Panc1 (cell line): ENCODE measurements around the gene NME4. TPM values are rescaled to one million over a fixed set of nuclear protein-coding genes. Genes with fewer than 3 reads are reported as not detected.

Source experiments
- ATAC-seq: fragments of 200-7000 bp; cut with Tn5 transposase; 2 replicates; pipeline ENCODE4 v1.9.1; 2020; ENCODE audit warnings: mild to moderate bottlenecking, moderate library complexity
- BruUV-seq: library from RNA; stranded (reverse); fragments of 400-500 nt; replicated peaks from 2 replicates; lab custom pipeline; 2021; lab: Mats Ljungman, UMichigan
- CTCF ChIA-PET: fragments of 300-600 bp; sonication (Branson Sonifier 250); formaldehyde crosslinking; loops from one replicate; lab custom pipeline; 2022; ENCODE audit warnings: antibody characterized with exemption; lab: Charles Lee
- POLR2A ChIA-PET: fragments of 300-600 bp; sonication (Branson Sonifier 250); formaldehyde crosslinking; loops from one replicate; lab custom pipeline; 2022; ENCODE audit warnings: antibody characterized with exemption; lab: Charles Lee
- DNase-seq: peaks from one replicate; pipeline ENCODE4 v3.0.0-alpha.2; 2010; ENCODE audit warnings: low read depth, low spot score
- H3K27ac ChIP-seq: 2 replicates; pipeline ENCODE4 v1.5.1; 2011; ENCODE audit warnings: mild to moderate bottlenecking, low read length, inconsistent platforms
- H3K27me3 ChIP-seq: fragments of 200-500 bp; sonication (Bioruptor generic); 2 replicates; pipeline ENCODE4 v1.6.0; 2014; ENCODE audit warnings: low read length, inconsistent platforms; ENCODE audit not compliant: control insufficient read depth, insufficient read depth
- H3K36me3 ChIP-seq: fragments of 200-500 bp; sonication (Bioruptor generic); 2 replicates; pipeline ENCODE4 v1.5.1; 2014; ENCODE audit warnings: inconsistent platforms, mild to moderate bottlenecking, low read length, moderate library complexity; ENCODE audit not compliant: control insufficient read depth, insufficient read depth
- H3K4me1 ChIP-seq: 2 replicates; pipeline ENCODE4 v1.5.1; 2011; ENCODE audit warnings: inconsistent platforms, mild to moderate bottlenecking, low read length, moderate library complexity; ENCODE audit not compliant: control insufficient read depth, insufficient read depth
- H3K4me3 ChIP-seq, 2 experiments: 2 replicates each; pipeline ENCODE4 v1.5.1; 2011 to 2012; ENCODE audit warnings: low read depth in 2 of 2, low read length in 2 of 2, mild to moderate bottlenecking in 2 of 2, inconsistent platforms in 1 of 2, moderate library complexity in 1 of 2
- H3K9me3 ChIP-seq: fragments of 200-500 bp; sonication (Bioruptor generic); 2 replicates; pipeline ENCODE4 v1.5.1; 2014; ENCODE audit warnings: low read depth, mild to moderate bottlenecking, inconsistent platforms, low read length, moderate library complexity; ENCODE audit not compliant: control insufficient read depth, insufficient read depth
- POLR2AphosphoS5 ChIP-seq: IDR thresholded peaks from 2 replicates; pipeline ENCODE4 v1.6.1; 2012; ENCODE audit warnings: mild to moderate bottlenecking, low read depth, low read length, moderate library complexity
- SIN3A ChIP-seq: IDR thresholded peaks from 2 replicates; pipeline ENCODE4 v1.6.1; 2012; ENCODE audit warnings: low read depth, mild to moderate bottlenecking, low read length, moderate library complexity, borderline replicate concordance; ENCODE audit not compliant: insufficient read depth
- TCF7L2 ChIP-seq: IDR thresholded peaks from 2 replicates; pipeline ENCODE4 v1.6.1; 2011; ENCODE audit warnings: mild to moderate bottlenecking, low read depth, low read length, inconsistent platforms
- in situ Hi-C: cut with HindIII; loops from 2 replicates; pipeline ENCODE4 v1.10.0; 2016; ENCODE audit warnings: low sequenced_read_pairs, low pct_unique_long_range_greater_than_20kb
- intact Hi-C: fragments of 100-400 bp; cut with micrococcal nuclease; formaldehyde crosslinking; loops from one replicate; pipeline ENCODE4 v1.10.0; 2022; ENCODE audit not compliant: unreplicated experiment
- total RNA-seq: library from RNA; stranded (reverse); gene quantifications from one replicate; pipeline ENCODE4 v1.2.1, GENCODE V29; 2021; ENCODE audit not compliant: unreplicated experiment
- TF ChIP-seq, protein P1 (sequence below): fragments of 450-650 bp; IDR thresholded peaks from 2 replicates; pipeline ENCODE4 v1.5.1; 2017; ENCODE audit warnings: mild to moderate bottlenecking
- TF ChIP-seq, protein P2 (sequence below), 2 experiments: IDR thresholded peaks; 2 replicates each; pipeline ENCODE4 v1.6.1; 2011 to 2012; ENCODE audit warnings: low read depth in 2 of 2, control low read depth in 1 of 2, low read length in 1 of 2, mild to moderate bottlenecking in 1 of 2, moderate library complexity in 1 of 2; ENCODE audit not compliant: insufficient read depth in 1 of 2

NME4 gene
- total RNA-seq, 1 experiment from 2014 or later = 500 TPM

DNA sequence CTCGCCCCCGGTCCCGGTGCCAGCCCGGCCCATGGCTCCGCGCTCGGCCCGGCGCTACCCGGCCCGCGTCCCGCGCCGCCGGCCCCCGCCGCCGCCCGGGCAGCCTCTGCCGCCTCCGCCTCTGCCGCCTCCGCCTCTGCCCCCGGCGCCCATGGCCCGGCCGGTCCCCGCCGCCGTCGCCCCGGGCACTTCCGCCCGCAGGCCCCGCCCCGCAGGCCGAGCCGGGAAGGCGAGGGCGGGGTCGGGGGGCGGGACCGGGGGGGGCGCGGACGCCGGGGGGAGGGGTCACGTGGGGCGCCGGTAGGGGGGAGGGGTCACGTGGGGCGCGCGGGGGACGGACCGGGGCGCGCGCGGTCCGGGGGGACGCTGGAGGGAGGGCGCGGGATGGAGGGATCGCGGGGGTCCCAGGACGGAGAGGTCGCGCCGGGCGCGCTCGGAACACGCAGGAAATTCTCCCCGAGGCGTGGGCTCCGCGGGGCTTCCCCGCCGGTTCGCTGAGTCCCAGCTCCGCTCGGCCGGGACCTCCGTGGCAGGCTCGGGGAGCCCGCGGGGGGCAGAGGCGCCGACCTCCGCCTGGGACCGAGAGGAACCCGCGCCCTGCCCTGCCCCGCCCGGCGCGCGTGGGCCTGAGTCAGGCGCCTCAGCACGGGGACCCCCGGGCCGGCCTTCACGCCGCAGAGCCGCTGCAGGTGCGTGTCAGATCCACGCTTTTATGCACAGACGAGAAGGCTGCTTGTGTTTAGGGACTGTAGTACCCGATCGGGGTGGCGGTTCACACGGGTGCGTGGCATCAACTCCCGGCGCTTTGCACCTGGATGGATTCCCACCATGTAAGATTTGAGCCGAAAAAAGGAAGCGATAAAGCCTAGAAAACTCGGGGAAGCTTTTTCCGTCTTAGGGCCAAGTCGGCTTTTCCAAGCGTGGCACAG is 14.9 kb upstream of the NME4 start, which contains the start of gene PGAP6:
PGAP6 (minus strand) TSS at position 190 of the 929 bp plus-strand sequence; CDS start at position 33, 157 bp downstream.
- BruUV-seq = TSS peak; percentile 87
- no peak for DNase-seq
- no peaks in the 10 kb centered on the region for H3K27me3 ChIP-seq
- CTCF ChIA-PET = no interaction called here
- peaks cover 46% of the 10 kb centered on the region for H3K4me1 ChIP-seq
- in situ Hi-C loops (no loop called here), intact Hi-C loops (no loop called here)
- peak; percentile 67 for ATAC-seq
- TF ChIP-seq TCF7L2 (no peak), SIN3A (no peak), POLR2AphosphoS5 (no peak)
- TF ChIP-seq, protein P1, sequence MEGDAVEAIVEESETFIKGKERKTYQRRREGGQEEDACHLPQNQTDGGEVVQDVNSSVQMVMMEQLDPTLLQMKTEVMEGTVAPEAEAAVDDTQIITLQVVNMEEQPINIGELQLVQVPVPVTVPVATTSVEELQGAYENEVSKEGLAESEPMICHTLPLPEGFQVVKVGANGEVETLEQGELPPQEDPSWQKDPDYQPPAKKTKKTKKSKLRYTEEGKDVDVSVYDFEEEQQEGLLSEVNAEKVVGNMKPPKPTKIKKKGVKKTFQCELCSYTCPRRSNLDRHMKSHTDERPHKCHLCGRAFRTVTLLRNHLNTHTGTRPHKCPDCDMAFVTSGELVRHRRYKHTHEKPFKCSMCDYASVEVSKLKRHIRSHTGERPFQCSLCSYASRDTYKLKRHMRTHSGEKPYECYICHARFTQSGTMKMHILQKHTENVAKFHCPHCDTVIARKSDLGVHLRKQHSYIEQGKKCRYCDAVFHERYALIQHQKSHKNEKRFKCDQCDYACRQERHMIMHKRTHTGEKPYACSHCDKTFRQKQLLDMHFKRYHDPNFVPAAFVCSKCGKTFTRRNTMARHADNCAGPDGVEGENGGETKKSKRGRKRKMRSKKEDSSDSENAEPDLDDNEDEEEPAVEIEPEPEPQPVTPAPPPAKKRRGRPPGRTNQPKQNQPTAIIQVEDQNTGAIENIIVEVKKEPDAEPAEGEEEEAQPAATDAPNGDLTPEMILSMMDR = no peak
- TF ChIP-seq, protein P2, sequence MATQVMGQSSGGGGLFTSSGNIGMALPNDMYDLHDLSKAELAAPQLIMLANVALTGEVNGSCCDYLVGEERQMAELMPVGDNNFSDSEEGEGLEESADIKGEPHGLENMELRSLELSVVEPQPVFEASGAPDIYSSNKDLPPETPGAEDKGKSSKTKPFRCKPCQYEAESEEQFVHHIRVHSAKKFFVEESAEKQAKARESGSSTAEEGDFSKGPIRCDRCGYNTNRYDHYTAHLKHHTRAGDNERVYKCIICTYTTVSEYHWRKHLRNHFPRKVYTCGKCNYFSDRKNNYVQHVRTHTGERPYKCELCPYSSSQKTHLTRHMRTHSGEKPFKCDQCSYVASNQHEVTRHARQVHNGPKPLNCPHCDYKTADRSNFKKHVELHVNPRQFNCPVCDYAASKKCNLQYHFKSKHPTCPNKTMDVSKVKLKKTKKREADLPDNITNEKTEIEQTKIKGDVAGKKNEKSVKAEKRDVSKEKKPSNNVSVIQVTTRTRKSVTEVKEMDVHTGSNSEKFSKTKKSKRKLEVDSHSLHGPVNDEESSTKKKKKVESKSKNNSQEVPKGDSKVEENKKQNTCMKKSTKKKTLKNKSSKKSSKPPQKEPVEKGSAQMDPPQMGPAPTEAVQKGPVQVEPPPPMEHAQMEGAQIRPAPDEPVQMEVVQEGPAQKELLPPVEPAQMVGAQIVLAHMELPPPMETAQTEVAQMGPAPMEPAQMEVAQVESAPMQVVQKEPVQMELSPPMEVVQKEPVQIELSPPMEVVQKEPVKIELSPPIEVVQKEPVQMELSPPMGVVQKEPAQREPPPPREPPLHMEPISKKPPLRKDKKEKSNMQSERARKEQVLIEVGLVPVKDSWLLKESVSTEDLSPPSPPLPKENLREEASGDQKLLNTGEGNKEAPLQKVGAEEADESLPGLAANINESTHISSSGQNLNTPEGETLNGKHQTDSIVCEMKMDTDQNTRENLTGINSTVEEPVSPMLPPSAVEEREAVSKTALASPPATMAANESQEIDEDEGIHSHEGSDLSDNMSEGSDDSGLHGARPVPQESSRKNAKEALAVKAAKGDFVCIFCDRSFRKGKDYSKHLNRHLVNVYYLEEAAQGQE (IDR thresholded peaks at IDR 0.05; ENCODE audit: insufficient read depth in 1 of 2, low read depth in 2 of 2, low read length in 1 of 2) = no peak
- H3K27ac ChIP-seq = peak within 1 kb of the TSS; percentile 87
- H3K36me3 ChIP-seq = no peaks in the 10 kb centered on the region
- POLR2A ChIA-PET = interaction anchor here (0.6 kb wide), 1 partner anchor 14 kb away, joined by 6 read pairs; no protein-coding TSS in a partner anchor
- H3K9me3 ChIP-seq = no peaks in the 10 kb centered on the region
- H3K4me3 ChIP-seq = peak within 1 kb of the TSS; percentile 83 to 84

DNA sequence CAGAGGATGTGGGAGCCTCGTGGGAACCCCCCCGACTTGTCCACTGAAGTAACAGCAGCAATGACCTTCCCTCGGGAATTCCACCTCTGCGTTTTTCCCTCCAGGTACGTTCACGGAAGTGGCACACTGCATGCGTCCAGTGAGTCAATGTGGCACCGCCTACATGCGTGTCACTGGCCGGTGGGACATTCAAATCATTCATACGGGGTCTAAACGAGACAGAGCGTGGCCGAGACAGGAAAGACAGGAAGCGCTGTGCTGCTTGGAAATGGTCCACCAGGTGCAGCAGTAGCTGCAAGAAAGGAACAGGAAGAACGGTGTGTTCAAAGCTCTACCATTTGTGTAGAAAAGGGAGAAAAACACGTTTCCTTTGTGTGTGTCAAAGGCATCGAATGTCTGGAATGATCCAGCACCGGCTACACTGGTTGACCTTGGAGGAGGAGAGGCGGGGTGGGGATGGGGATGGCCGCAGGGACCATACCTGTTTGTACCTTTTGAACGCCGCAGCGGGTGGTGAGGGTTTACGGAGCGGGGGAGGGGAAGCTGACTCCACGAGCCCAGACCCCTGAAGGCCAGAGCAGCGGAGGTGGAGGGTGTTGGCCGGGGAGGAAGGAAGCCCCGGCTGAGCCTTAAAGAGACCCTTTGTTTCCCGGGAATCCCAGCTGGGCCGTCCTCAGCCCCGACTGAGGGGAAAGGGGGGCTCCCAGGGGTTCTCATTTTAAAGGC is 13.5 kb upstream of the NME4 start:
- POLR2A ChIA-PET = no interaction called here
- in situ Hi-C loops (no loop called here), intact Hi-C loops (no loop called here)
- H3K27ac ChIP-seq = peak overlapping the region; percentile 87
- no peaks in the 10 kb centered on the region for H3K27me3 ChIP-seq
- ATAC-seq = 0 out of 2 replicates have a peak, but pooled peaks have one; percentile 23
- H3K36me3 ChIP-seq = no peaks in the 10 kb centered on the region
- H3K4me1 ChIP-seq = peaks cover 49% of the 10 kb centered on the region
- no TSS peak for BruUV-seq
- H3K9me3 ChIP-seq = no peaks in the 10 kb centered on the region
- CTCF ChIA-PET = interaction anchor here (0.6 kb wide), 1 partner anchor 37 kb away, joined by 3 read pairs; no protein-coding TSS in a partner anchor
- TF ChIP-seq SIN3A (no peak), TCF7L2 (no peak), POLR2AphosphoS5 (no peak)
- TF ChIP-seq, protein P2 (IDR thresholded peaks at IDR 0.05; ENCODE audit: insufficient read depth in 1 of 2, low read depth in 2 of 2, low read length in 1 of 2) = no peak
- TF ChIP-seq, protein P1 = no peak
- peak overlapping the region; percentile 66 to 83; a peak in 3 of 4 replicates for H3K4me3 ChIP-seq
- DNase-seq = no peak
